GM12872 (cell line): ENCODE results near the gene EVI5.

Experiments used
- CTCF ChIP-seq: IDR thresholded peaks from 3 replicates; pipeline ENCODE4 v1.5.1; 2011; ENCODE audit warnings: low read depth, mild to moderate bottlenecking, low read length, moderate library complexity; ENCODE audit not compliant: insufficient read depth

The EVI5 gene

GRCh38 chr1:92755541-92756461 lies 29.1 kb downstream of the EVI5 start:
- TF ChIP-seq CTCF: no peak

GRCh38 chr1:92754719-92755050 lies 30.2 kb downstream of the EVI5 start:
- TF ChIP-seq CTCF: no peak

GRCh38 chr1:92754000-92754718 lies 30.7 kb downstream of the EVI5 start:
- no peak for TF ChIP-seq CTCF

GRCh38 chr1:92752719-92753118 lies 32.2 kb downstream of the EVI5 start:
- no peak for TF ChIP-seq CTCF

GRCh38 chr1:92749024-92749634 lies 35.8 kb downstream of the EVI5 start:
- TF ChIP-seq CTCF: peak; percentile 87

- TF ChIP-seq CTCF: no peak
These were observed 36.8 kb downstream of the EVI5 start for GRCh38 chr1:92748138-92748537.

- no peak for TF ChIP-seq CTCF
These were observed 37.2 kb downstream of the EVI5 start for GRCh38 chr1:92747735-92748134.
